Left lung (tissue), 10 donors: ENCODE results near the gene MRPL18. TPM values are rescaled to one million over a fixed set of nuclear protein-coding genes. Genes with fewer than 3 reads are reported as not detected.
A peak's percentile ranks its signal among the peaks of the same experiment; 100 is the strongest.

Experiments
- ATAC-seq: fragments of 200-7000 bp; cut with Tn5 transposase; one replicate; pipeline ENCODE4 v1.9.1; 2020; ENCODE audit warnings: moderate library complexity
- DNase-seq, 4 donors: peaks; one replicate each; pipeline ENCODE4 v3.0.0-alpha.2; 2013 to 2020
- H3K27ac ChIP-seq, 2 donors: fragments of 200-600 bp; sonication (generic) in 1 of 2; one replicate each; pipeline versions ENCODE4 v1.5.0 to v1.8.0; 2020 to 2021
- H3K27me3 ChIP-seq, 2 donors: fragments of 200-600 bp; sonication (generic) in 1 of 2; one replicate each; pipeline versions ENCODE4 v1.5.0 to v1.8.0; 2020 to 2021
- H3K36me3 ChIP-seq, 2 donors: fragments of 200-600 bp; sonication (generic) in 1 of 2; one replicate each; pipeline versions ENCODE4 v1.5.0 to v1.8.0; 2020 to 2021
- H3K4me1 ChIP-seq, 2 donors: fragments of 200-600 bp; one replicate each; pipeline ENCODE4 v1.8.0; 2021
- H3K4me3 ChIP-seq, 2 donors: fragments of 200-600 bp; sonication (generic) in 1 of 2; one replicate each; pipeline versions ENCODE4 v1.5.0 to v1.8.0; 2020 to 2021; ENCODE audit warnings: mild to moderate bottlenecking in 1 of 2
- H3K9me3 ChIP-seq, 2 donors: fragments of 200-600 bp; sonication (generic) in 1 of 2; one replicate each; pipeline versions ENCODE4 v1.5.0 to v1.8.0; 2020 to 2021
- intact Hi-C, 2 donors: fragments of 100-400 bp; cut with DNase I; formaldehyde crosslinking; loops; one replicate each; pipeline versions ENCODE4 v1.11.2 to v1.14.2; 2022
- polyA plus RNA-seq, 6 donors: library from polyadenylated mRNA; unstranded; fragments of 120-200 nt; gene quantifications; one replicate each; pipeline ENCODE4 v1.2.1, GENCODE V29; 2013; ENCODE audit not compliant: insufficient read length in 6 of 6
- total RNA-seq, 2 donors: library from RNA; stranded (reverse); fragmentation: NEBNext Ultra II Directional; extraction: Animal tissue kit (Norgen Biotek cat#: 25700); gene quantifications; one replicate each; pipeline ENCODE4 v1.2.1, GENCODE V29; 2021
- TF ChIP-seq, protein P1 (sequence below), 2 donors: fragments of 200-600 bp; sonication (generic) in 1 of 2; IDR thresholded peaks; one replicate each; pipeline versions ENCODE4 v1.5.0 to v1.8.0; 2021; ENCODE audit warnings: antibody characterized with exemption in 2 of 2
- donor health status: DM: no; HTN: yes; CAD: no.
- donor health status: DM: no; HTN: no; CAD: no.

The MRPL18 gene
- total and polyA plus RNA-seq, 8 donors, result 49.8 to 67.5 (median 56.8) TPM

DNA sequence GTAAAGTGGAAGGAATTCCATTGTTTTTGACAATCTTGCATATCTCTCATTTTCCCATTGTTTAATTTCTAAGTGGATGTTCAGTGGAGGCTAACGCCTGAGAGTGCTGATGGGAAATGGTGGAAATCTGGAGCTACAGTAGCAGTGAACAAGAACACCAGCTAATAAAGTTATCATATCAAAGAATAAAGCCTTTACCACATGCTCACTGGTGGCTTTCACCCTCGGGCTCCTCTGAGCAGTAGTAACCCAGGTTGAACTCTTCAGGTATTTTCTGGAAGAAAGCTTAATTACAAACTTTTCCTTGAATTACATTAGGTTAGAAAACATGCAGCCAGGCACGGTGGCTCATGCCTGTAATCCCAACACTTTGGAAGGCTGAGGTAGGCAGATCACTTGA lies 38.8 kb upstream of the MRPL18 start:
- Histone ChIP-seq H3K27ac (no peak overlapping the region), H3K36me3 (peaks cover 0 to 99% of the 10 kb centered on the region in 2 donors), H3K9me3 (no peaks in the 10 kb centered on the region), H3K4me3 (no peak overlapping the region), H3K27me3 (no peaks in the 10 kb centered on the region), H3K4me1 (no peaks in the 10 kb centered on the region)
- intact Hi-C loops, result no loop called here
- TF ChIP-seq, protein P1, sequence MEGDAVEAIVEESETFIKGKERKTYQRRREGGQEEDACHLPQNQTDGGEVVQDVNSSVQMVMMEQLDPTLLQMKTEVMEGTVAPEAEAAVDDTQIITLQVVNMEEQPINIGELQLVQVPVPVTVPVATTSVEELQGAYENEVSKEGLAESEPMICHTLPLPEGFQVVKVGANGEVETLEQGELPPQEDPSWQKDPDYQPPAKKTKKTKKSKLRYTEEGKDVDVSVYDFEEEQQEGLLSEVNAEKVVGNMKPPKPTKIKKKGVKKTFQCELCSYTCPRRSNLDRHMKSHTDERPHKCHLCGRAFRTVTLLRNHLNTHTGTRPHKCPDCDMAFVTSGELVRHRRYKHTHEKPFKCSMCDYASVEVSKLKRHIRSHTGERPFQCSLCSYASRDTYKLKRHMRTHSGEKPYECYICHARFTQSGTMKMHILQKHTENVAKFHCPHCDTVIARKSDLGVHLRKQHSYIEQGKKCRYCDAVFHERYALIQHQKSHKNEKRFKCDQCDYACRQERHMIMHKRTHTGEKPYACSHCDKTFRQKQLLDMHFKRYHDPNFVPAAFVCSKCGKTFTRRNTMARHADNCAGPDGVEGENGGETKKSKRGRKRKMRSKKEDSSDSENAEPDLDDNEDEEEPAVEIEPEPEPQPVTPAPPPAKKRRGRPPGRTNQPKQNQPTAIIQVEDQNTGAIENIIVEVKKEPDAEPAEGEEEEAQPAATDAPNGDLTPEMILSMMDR (IDR thresholded peaks at IDR 0.05), result no peak
- DNase-seq (no peak), ATAC-seq (no peak)

DNA sequence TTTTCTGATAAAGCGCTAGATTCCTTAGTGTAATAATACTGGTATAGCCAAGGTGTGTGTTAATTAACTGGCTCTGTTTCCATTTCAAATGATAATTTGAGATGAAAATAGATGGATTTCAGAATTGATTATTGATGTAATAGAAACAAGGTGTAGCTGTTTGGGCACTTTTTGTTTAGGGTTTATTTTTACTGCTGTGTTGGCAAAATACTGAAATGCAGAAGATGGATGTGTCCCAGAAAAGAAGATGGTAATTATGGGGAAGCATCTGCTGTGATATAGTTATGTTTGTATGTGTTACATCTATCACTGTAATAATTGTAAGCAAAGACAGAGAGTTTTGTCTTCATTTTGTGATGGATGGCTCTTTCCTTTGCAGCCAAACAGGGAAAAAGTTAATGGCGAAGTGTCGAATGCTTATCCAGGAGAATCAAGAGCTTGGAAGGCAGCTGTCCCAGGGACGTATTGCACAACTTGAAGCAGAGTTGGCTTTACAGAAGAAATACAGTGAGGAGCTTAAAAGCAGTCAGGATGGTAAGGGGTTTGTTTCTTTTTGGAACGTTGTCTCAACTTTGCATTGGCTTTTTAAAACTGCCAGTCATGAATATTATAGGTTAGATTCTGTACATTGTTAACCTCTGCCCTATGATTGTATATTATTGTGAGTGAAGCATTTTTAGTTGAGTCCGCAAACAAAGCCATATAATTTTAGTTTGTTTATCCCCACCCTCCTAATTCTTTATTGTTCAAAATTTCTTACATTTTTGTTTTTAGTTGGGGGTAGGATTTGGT lies 37.0 kb upstream of the MRPL18 start:
- H3K27ac ChIP-seq, result no peak overlapping the region
- no peaks in the 10 kb centered on the region for H3K27me3 ChIP-seq
- H3K4me1 ChIP-seq, result no peaks in the 10 kb centered on the region
- DNase-seq (no peak), ATAC-seq (no peak)
- TF ChIP-seq, protein P1 (IDR thresholded peaks at IDR 0.05), result no peak
- H3K4me3 ChIP-seq, result no peak overlapping the region
- intact Hi-C loops, result no loop called here
- peaks cover 0 to 99% of the 10 kb centered on the region in 2 donors for H3K36me3 ChIP-seq
- H3K9me3 ChIP-seq, result no peaks in the 10 kb centered on the region

DNA sequence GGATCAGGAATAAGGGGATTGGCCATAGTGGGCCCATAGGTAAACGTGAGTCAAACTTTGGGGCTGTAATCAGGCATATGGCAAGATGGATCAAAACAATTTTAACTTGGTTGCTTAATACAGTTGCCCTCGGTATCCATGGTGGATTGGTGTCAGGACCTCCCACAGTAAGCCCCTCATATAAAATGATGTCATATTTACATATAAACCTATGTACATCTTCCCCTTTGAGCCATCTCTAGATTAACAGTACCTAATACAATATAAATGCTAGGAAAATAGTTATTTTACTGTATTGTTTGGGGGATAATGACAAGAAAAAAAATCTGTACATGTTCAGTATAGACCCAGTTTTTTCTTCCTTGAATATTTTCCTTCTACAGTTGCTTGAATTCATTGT lies 35.9 kb upstream of the MRPL18 start:
- Histone ChIP-seq H3K27me3 (no peaks in the 10 kb centered on the region), H3K27ac (no peak overlapping the region), H3K9me3 (no peaks in the 10 kb centered on the region), H3K4me1 (no peaks in the 10 kb centered on the region), H3K36me3 (peaks cover 0 to 99% of the 10 kb centered on the region in 2 donors), H3K4me3 (no peak overlapping the region)
- ATAC-seq (no peak), DNase-seq (no peak)
- TF ChIP-seq, protein P1 (IDR thresholded peaks at IDR 0.05), result no peak
- intact Hi-C loops, result no loop called here

DNA sequence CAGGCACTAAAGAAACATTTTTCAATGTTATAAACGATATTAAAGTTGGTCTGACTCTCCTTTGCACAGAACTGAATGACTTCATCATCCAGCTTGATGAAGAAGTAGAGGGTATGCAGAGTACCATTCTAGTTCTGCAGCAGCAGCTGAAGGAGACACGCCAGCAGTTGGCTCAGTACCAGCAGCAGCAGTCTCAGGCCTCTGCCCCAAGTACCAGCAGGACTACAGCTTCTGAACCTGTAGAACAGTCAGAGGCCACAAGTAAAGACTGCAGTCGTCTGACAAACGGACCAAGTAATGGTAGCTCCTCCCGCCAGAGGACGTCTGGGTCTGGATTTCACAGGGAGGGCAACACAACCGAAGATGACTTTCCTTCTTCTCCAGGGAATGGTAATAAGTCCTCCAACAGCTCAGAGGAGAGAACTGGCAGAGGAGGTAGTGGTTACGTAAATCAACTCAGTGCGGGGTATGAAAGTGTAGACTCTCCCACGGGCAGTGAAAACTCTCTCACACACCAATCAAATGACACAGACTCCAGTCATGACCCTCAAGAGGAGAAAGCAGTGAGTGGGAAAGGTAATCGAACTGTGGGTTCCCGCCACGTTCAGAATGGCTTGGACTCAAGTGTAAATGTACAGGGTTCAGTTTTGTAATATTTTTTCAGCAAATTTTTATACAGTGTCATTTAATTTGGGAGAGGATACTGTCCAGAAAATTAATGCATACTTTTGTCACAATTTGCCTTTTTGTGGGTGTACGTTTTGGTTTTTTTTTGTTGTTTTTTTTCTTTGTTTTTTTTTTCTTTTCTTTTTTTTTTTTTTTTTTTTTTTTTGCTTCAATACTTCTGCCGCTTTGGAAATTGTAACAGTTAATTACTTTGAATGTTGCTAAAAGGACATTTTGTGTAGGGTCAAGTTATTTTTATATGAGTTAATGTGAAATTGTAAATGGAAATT lies 35.0 kb upstream of the MRPL18 start:
- intact Hi-C loops, result no loop called here
- Histone ChIP-seq H3K4me1 (peaks cover 0 to 7% of the 10 kb centered on the region in 2 donors), H3K36me3 (peaks cover 0 to 91% of the 10 kb centered on the region in 2 donors), H3K27me3 (no peaks in the 10 kb centered on the region), H3K9me3 (no peaks in the 10 kb centered on the region), H3K4me3 (no peak overlapping the region), H3K27ac (no peak overlapping the region)
- TF ChIP-seq, protein P1 (IDR thresholded peaks at IDR 0.05), result no peak
- DNase-seq, result no peak
- peak; percentile 10 for ATAC-seq

DNA sequence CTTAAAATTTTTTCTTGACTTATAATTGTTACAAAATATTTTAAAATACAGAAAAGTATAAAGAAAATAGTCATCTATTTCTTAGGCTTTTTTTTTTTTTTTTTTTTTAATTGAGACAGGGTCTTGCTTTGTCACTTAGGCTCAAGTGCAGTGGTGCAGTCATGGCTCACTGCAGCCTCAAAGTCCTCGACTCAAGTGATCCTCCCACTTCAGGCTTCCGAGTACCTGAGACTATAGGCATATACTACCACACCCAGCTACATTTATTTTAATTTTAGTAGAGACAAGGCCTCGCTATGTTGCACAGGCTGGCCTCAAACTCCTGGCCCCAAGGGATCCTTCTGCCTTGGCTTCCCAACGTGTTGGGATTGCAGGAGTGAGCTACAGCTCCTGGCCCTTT lies 33.8 kb upstream of the MRPL18 start:
- Histone ChIP-seq H3K27me3 (no peaks in the 10 kb centered on the region), H3K4me3 (no peak overlapping the region), H3K27ac (no peak overlapping the region), H3K36me3 (peaks cover 0 to 79% of the 10 kb centered on the region in 2 donors), H3K4me1 (peaks cover 0 to 18% of the 10 kb centered on the region in 2 donors), H3K9me3 (no peaks in the 10 kb centered on the region)
- DNase-seq (no peak), ATAC-seq (peak; percentile 57)
- intact Hi-C loops, result no loop called here
- TF ChIP-seq, protein P1 (IDR thresholded peaks at IDR 0.05), result no peak
